22Rv1 (cell line): ENCODE measurements around the gene SBNO2.

Source experiments
- ZFX ChIP-seq: fragments of 450-650 bp; IDR thresholded peaks from 2 replicates; pipeline ENCODE4 v1.6.1; 2017; ENCODE audit warnings: antibody characterized with exemption, borderline replicate concordance
- TF ChIP-seq, protein P1 (sequence below): fragments of 450-650 bp; IDR thresholded peaks from 2 replicates; pipeline ENCODE4 v1.5.1; 2017; ENCODE audit warnings: mild to moderate bottlenecking

DNA sequence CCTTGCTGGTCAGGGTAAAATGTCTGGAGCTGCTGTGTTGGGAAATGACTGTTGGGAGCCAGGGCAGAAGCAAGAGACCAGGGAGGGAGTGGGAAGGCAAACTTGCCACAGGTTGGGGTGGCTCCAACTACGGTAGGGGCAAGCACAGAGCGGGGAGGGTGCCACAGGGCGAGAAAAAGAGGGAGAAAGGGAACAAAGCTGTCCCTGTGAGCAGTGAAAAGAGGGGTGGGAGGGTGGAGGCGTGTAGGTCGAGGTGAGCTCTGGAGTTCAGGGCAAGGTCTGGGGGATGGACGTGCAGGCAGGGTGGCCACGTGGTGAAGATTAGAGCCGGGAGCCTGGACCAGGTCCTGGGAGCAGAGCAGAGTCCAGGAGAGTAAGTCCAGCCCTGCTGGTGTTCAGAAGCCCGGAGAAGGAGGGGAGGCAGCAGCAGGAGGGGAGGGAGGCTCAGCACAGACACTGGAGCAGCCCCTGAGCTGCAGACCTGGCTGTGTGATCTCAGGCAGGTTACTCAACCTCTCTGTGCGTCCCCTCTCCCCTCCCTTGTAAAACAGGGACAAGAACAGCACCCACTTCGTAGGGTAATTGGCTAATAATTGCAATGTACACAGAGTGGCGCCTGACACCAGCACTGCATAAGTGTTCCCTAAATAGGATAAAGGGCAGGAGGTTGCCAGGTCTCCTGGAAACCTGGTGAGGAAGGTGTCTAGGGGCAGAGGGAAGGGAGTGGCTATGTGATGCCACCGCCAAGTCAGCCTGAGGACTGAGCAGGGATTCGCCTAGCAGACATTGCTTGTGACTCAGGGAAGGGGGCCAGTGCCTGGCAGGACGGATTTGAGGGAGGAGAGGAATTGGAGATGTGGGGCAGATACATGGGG, 75.7 kb downstream of the SBNO2 start:
- TF ChIP-seq, protein P1, sequence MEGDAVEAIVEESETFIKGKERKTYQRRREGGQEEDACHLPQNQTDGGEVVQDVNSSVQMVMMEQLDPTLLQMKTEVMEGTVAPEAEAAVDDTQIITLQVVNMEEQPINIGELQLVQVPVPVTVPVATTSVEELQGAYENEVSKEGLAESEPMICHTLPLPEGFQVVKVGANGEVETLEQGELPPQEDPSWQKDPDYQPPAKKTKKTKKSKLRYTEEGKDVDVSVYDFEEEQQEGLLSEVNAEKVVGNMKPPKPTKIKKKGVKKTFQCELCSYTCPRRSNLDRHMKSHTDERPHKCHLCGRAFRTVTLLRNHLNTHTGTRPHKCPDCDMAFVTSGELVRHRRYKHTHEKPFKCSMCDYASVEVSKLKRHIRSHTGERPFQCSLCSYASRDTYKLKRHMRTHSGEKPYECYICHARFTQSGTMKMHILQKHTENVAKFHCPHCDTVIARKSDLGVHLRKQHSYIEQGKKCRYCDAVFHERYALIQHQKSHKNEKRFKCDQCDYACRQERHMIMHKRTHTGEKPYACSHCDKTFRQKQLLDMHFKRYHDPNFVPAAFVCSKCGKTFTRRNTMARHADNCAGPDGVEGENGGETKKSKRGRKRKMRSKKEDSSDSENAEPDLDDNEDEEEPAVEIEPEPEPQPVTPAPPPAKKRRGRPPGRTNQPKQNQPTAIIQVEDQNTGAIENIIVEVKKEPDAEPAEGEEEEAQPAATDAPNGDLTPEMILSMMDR, result no peak
- TF ChIP-seq ZFX, result no peak
